Muscle of arm (tissue), 12 donors: ENCODE measurements around the gene SMIM12. TPM values are rescaled to one million over a fixed set of nuclear protein-coding genes. Genes with fewer than 3 reads are reported as not detected.

Experiments
- DNase-seq: peaks from one replicate; pipeline ENCODE4 v3.0.0-alpha.2; 2013
- polyA plus RNA-seq, 12 donors: library from polyadenylated mRNA; unstranded; fragments of 120-200 nt; gene quantifications; one replicate each; pipeline ENCODE4 v1.2.1, GENCODE V29; 2013; ENCODE audit not compliant: insufficient read length in 12 of 12

The SMIM12 gene
- polyA plus RNA-seq, 12 donors = 17.9 to 66.6 (median 23.5) TPM; not detected in 1

GRCh38 chr1:34808051-34808810 is 51.3 kb downstream of the SMIM12 start:
- no peak for DNase-seq

GRCh38 chr1:34806396-34806795 is 53.2 kb downstream of the SMIM12 start:
- no peak for DNase-seq

DNA sequence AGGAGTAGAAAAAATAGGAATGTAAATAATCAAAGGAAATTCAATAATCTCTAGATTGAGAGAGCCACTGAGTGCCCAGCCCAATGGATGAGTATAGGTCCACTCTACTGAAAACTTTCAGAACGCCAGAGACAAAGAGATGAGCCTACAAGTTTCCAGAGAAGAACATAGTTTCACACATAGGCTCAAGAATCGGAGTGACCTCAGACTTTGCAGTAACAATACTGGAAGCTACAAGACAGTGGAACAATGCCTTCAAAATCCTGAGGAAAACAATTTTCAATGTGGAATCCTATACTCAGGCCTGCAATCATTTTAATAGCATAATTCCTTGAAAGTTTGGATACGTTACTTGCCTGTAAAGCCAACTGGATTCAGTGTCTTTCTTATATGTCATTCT is 55.8 kb downstream of the SMIM12 start:
- no peak for DNase-seq

Other genes with a start within 250 kb of the SMIM12 start
- gene GJB5, start 104.7 kb downstream of the SMIM12 start, polyA plus RNA-seq = 10 to 100 TPM in 1 of 12 donors, 1 to 10 TPM in 2, under 1 TPM in 5, not detected in 4; 0.18 to 10.8 (median 0.38) TPM
- under 1 TPM in 5 of 12 donors, not detected in 7; 0.05 to 0.77 (median 0.19) TPM for gene GJB4, start 100.0 kb downstream of the SMIM12 start, polyA plus RNA-seq
- gene GJB3, start 78.5 kb downstream of the SMIM12 start, polyA plus RNA-seq = 1 to 10 TPM in 3 of 12 donors, under 1 TPM in 2, not detected in 7; 0.14 to 7.6 (median 1.2) TPM
- gene GJA4, start 66.8 kb downstream of the SMIM12 start, polyA plus RNA-seq = 10 to 100 TPM in 11 of 12 donors, not detected in 1; 27.2 to 58.0 (median 32.5) TPM
- 1 to 10 TPM in 1 of 12 donors, under 1 TPM in 9, not detected in 2; 0.07 to 3.4 (median 0.22) TPM for gene DLGAP3, start 69.9 kb upstream of the SMIM12 start, polyA plus RNA-seq
- 10 to 100 TPM in 11 of 12 donors, not detected in 1; 14.8 to 26.5 (median 20.2) TPM for gene TMEM35B, start 125.6 kb upstream of the SMIM12 start, polyA plus RNA-seq
- 10 to 100 TPM in 9 of 12 donors, 1 to 10 TPM in 2, not detected in 1; 7.5 to 21.5 (median 13.0) TPM for gene ZMYM6, start 172.2 kb upstream of the SMIM12 start, polyA plus RNA-seq
- gene ZMYM1, start 219.6 kb upstream of the SMIM12 start, polyA plus RNA-seq = 10 to 100 TPM in 10 of 12 donors, 1 to 10 TPM in 1, not detected in 1; 9.5 to 24.0 (median 13.1) TPM